Body of pancreas (tissue), 4 donors: ENCODE results near the gene ADAMTSL5. TPM values are rescaled to one million over a fixed set of nuclear protein-coding genes. Genes with fewer than 3 reads are reported as not detected.
"Not testable (repeated sequence)": the region's sequence is repeated elsewhere in the genome, so short reads cannot be mapped to it uniquely, and the experiment has no call there.

Experiments
- ATAC-seq: fragments of 150-250 bp; one replicate; pipeline ENCODE4 v1.9.1; 2016
- DNase-seq, 4 donors: peaks; one replicate each; pipeline ENCODE4 v3.0.0-alpha.2; 2019
- H3K27ac ChIP-seq, 4 donors: fragments of 200-600 bp; sonication (generic); 1 replicate in 3 of 4; 2 replicates in 1 of 4; pipeline versions ENCODE4 v1.5.1 to v1.6.1; 2016 to 2019; ENCODE audit warnings: mild to moderate bottlenecking in 1 of 4, mixed read lengths in 1 of 4, moderate library complexity in 1 of 4
- H3K27me3 ChIP-seq, 2 donors: fragments of 200-600 bp; sonication (generic); one replicate each; pipeline ENCODE4 v1.6.0; 2016; ENCODE audit warnings: mild to moderate bottlenecking in 1 of 2
- H3K36me3 ChIP-seq, 2 donors: fragments of 200-600 bp; sonication (generic); replicated peaks in 1 of 2; 2 replicates each; pipeline ENCODE4 v1.5.1; 2016; ENCODE audit warnings: low read depth in 2 of 2; ENCODE audit not compliant: insufficient read depth in 1 of 2
- H3K4me1 ChIP-seq: fragments of 200-600 bp; sonication (generic); one replicate; pipeline ENCODE4 v1.6.0; 2016
- H3K4me3 ChIP-seq, 2 donors: fragments of 200-600 bp; sonication (generic); 1 replicate in 1 of 2; 2 replicates in 1 of 2; pipeline ENCODE4 v1.5.1; 2016 to 2019
- H3K9me3 ChIP-seq, 3 donors: fragments of 200-600 bp; sonication (generic); 1 replicate in 2 of 3; 2 replicates in 1 of 3; pipeline ENCODE4 v1.5.1; 2016
- POLR2A ChIP-seq, 3 donors: fragments of 450-650 bp; IDR thresholded peaks; one replicate each; pipeline ENCODE4 v1.6.1; 2016; ENCODE audit warnings: antibody characterized with exemption in 3 of 3, mild to moderate bottlenecking in 2 of 3
- WGBS, 2 donors: methylation state at CpG; one replicate each; pipeline ENCODE4 v1.1.5; 2017; 5-methylcytosine and 5-hydroxymethylcytosine counted together
- intact Hi-C: fragments of 100-400 bp; cut with DNase I; formaldehyde crosslinking; loops from one replicate; pipeline ENCODE4 v1.15.1; 2023
- total RNA-seq, 2 donors: library from RNA; depleted of rRNA; stranded (reverse); fragments of >200 nt; gene quantifications; one replicate each; pipeline ENCODE4 v1.1.0, GENCODE V29; 2016
- TF ChIP-seq, protein P1 (sequence below), 7 experiments: fragments of 450-650 bp in 4 of 7; fragments of 200-600 bp in 3 of 7; sonication (generic) in 3 of 7; IDR thresholded peaks; one replicate each; pipeline ENCODE4 v1.5.1; 2016 to 2019; ENCODE audit warnings: antibody characterized with exemption in 7 of 7

ADAMTSL5 gene
- total RNA-seq, 2 donors from 2014 or later: 1.3 TPM; not detected in 1

DNA sequence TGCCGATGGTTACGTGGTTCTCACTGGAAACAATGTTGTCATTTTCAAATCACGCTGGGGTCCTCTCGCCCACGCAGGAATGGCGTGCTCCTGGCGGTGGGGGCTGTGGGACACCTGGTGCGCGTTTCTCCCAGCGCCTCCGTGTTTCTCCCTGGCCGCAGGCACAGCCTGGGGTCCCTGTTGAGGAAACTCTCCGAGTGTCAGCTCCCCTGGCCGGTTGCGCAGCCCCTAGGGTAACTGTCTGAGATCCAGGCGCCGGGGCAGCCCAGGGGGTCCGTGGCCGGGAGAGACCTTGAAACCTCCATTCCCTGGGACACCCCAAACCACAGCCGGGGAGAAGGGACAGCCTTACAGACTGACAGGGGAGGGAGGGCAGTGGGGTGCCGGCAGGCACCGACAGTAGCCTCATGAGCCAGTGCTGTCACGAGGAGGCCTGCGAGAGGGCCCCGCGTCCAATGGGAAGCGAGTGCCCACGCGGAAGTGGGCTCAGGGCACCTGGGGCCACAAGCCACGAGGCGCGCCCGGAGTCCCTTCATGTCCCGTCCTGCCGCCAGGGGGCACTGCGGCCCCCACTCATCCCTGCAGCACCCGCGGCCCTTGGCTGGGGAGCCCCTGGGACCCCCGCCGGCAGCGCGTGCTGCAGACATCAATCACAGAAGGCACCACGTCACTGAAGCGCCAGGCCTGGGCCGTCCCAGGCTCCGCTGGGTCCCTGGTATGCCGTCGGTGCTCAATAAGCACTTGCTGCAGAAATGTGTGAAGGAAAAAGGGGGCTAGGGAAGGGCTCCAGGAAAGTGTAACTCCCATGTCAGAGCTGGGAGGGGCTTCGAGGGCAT lies 9.5 kb downstream of the ADAMTSL5 start:
- DNase-seq (peak; percentile 43 to 65 (median 50)), ATAC-seq (no peak)
- WGBS, 2 donors: 16 to 43% methylated on average over 12 to 38 of the region's 49 CpGs
- intact Hi-C loops: no loop called here
- TF ChIP-seq, protein P1, sequence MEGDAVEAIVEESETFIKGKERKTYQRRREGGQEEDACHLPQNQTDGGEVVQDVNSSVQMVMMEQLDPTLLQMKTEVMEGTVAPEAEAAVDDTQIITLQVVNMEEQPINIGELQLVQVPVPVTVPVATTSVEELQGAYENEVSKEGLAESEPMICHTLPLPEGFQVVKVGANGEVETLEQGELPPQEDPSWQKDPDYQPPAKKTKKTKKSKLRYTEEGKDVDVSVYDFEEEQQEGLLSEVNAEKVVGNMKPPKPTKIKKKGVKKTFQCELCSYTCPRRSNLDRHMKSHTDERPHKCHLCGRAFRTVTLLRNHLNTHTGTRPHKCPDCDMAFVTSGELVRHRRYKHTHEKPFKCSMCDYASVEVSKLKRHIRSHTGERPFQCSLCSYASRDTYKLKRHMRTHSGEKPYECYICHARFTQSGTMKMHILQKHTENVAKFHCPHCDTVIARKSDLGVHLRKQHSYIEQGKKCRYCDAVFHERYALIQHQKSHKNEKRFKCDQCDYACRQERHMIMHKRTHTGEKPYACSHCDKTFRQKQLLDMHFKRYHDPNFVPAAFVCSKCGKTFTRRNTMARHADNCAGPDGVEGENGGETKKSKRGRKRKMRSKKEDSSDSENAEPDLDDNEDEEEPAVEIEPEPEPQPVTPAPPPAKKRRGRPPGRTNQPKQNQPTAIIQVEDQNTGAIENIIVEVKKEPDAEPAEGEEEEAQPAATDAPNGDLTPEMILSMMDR (IDR thresholded peaks at IDR 0.05): peak; percentile 43 to 68 (median 56)
- TF ChIP-seq POLR2A (IDR thresholded peaks at IDR 0.05): no peak
- H3K4me3 ChIP-seq: no peak overlapping the region
- no peaks in the 10 kb centered on the region for H3K36me3 ChIP-seq
- peaks cover 36% of the 10 kb centered on the region for H3K4me1 ChIP-seq
- H3K27me3 ChIP-seq: no peaks in the 10 kb centered on the region
- H3K9me3 ChIP-seq: no peaks in the 10 kb centered on the region
- no peak overlapping the region for H3K27ac ChIP-seq

DNA sequence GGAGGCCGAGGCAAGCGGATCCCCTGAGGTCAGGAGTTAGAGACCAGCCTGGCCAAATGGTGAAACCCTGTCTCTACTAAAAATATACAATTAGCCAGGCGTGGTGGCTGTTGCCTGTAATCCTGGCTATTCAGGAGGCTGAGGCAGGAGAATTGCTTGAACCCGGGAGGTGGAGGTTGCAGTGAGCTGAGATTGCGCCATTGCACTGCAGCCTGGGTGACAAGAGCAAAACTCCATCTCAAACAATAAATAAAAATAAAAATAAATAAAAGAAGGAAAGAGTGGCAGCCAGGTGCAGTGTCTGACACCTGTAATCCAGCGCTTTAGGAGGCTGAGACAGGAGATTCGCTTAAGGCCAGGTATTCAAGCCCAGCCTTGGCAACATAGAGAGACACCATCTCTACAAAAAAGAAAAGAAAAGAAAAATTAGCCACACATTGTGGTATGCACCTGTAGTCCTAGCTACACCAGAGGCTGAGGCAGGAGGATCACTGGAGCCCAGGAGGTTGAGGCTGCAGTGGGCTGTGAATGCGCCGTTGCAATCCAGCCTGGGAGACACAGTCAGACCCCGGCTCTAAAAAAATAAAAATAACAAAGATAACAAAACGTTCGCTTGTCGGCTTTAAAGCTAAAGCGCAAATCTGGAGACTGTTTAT lies 10.3 kb downstream of the ADAMTSL5 start:
- no peaks in the 10 kb centered on the region for H3K9me3 ChIP-seq
- H3K4me3 ChIP-seq: no peak overlapping the region
- no peaks in the 10 kb centered on the region for H3K36me3 ChIP-seq
- H3K27ac ChIP-seq: no peak overlapping the region
- DNase-seq (no peak), ATAC-seq (no peak)
- H3K27me3 ChIP-seq: no peaks in the 10 kb centered on the region
- WGBS, 2 donors: 67 to 72% methylated on average over 14 of the region's 14 CpGs
- TF ChIP-seq, protein P1 (IDR thresholded peaks at IDR 0.05): no peak
- TF ChIP-seq POLR2A (IDR thresholded peaks at IDR 0.05): no peak
- H3K4me1 ChIP-seq: peaks cover 31% of the 10 kb centered on the region
- intact Hi-C loops: no loop called here

DNA sequence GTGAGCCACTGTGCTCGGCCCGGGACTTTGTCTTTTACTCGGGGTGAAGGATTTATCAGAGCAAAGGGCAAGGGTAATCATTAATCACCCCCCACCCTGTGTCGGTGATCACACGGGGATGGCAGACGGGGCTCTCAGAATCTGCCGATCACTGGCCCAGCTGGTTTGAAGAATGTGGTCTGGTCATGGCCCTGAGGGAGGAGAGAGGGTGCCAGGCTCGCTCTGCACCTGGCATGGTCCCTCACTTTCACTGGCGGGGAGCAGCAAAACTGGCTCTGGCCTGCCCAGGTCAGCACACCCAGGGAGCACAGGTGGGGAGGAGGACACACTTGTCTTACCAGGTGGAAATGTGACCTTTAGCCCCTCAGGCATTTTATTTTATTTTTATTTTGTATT lies 11.6 kb downstream of the ADAMTSL5 start:
- TF ChIP-seq, protein P1 (IDR thresholded peaks at IDR 0.05): no peak
- TF ChIP-seq POLR2A (IDR thresholded peaks at IDR 0.05): no peak
- peak in 3 of 4 donors; percentile 61 to 69 (median 68) for DNase-seq

DNA sequence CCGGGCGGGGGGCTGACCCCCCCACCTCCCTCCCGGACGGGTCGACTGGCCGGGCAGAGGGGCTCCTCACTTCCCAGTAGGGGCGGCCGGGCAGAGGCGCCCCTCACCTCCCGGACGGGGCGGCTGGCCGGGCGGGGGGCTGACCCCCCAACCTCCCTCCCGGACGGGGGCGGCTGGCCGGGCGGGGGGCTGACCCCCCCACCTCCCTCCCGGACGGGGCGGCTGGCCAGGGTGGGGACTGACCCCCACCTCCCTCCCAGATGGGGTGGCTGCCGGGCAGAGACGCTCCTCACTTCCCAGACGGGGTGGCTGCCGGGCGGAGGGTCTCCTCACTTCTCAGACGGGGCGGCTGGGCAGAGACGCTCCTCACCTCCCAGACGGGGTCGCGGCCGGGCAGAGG lies 13.6 kb downstream of the ADAMTSL5 start:
- H3K9me3 ChIP-seq, H3K27me3 ChIP-seq, H3K27ac ChIP-seq, H3K36me3 ChIP-seq, H3K4me3 ChIP-seq, intact Hi-C loops, DNase-seq, ATAC-seq: not testable (repeated sequence)
- WGBS, 2 donors: 90% methylated on average over 2 of the region's 34 CpGs; no CpG with 5 or more reads in 1 of the 2 donors
- peaks cover 24% of the 10 kb centered on the region for H3K4me1 ChIP-seq

More for the DNA sequence above, 11.6 kb downstream of the ADAMTSL5 start:
- Histone ChIP-seq H3K9me3 (no peaks in the 10 kb centered on the region), H3K27ac (peak overlapping the region in 3 of 4 donors; percentile 56 to 71 (median 69)), H3K27me3 (no peaks in the 10 kb centered on the region), H3K4me1 (peaks cover 25% of the 10 kb centered on the region), H3K4me3 (no peak overlapping the region), H3K36me3 (no peaks in the 10 kb centered on the region)
- ATAC-seq: peak; percentile 66
- intact Hi-C loops: no loop called here
- WGBS, 2 donors: 20% methylated on average over 9 of the region's 9 CpGs; no CpG with 5 or more reads in 1 of the 2 donors

DNA sequence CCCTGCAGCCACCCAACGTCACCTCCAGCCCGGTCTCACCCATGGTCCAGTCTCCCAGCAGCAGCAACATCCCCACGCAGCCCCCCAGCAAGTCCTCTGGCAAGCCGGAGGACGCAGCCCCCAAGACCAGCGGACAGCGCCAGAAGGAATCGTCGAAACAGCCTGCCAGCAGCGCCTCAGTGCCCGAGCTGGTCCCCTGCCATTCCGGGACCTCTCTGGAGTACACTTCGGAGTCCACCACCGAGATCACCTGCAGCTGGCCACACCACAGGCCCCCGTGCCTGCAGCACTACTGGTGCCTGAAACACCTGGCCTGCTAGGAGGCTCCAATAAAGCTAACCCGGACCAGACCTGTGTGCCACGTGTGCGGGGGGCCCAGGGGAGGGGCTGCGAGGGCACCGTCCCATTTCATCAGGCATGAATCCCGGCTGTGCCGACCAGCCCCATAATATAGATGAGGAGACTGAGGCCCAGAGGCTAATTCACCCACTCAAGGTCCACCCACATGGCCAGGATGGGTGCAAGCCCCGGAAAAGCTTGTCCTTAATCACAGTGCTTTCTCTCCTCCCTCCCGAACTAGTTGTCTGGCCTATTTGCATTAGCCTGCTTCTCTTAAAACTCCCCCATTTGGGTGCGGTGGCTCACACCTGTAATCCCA lies 15.1 kb downstream of the ADAMTSL5 start:
- intact Hi-C loops: no loop called here
- no peaks in the 10 kb centered on the region for H3K36me3 ChIP-seq
- H3K27me3 ChIP-seq: no peaks in the 10 kb centered on the region
- DNase-seq: no peak
- H3K27ac ChIP-seq: no peak overlapping the region
- TF ChIP-seq POLR2A (IDR thresholded peaks at IDR 0.05): no peak
- TF ChIP-seq, protein P1 (IDR thresholded peaks at IDR 0.05): no peak
- WGBS, 2 donors: 89 to 95% methylated on average over 11 to 23 of the region's 25 CpGs
- no peak overlapping the region for H3K4me3 ChIP-seq
- no peak for ATAC-seq
- H3K4me1 ChIP-seq: peaks cover 20% of the 10 kb centered on the region
- H3K9me3 ChIP-seq: no peaks in the 10 kb centered on the region
